B cell (primary cell): ENCODE measurements around the gene METTL17. TPM values are rescaled to one million over a fixed set of nuclear protein-coding genes. Genes with fewer than 3 reads are reported as not detected.

ENCODE experiments used
- ATAC-seq: fragments of 200-7000 bp; cut with Tn5 transposase; one replicate; pipeline ENCODE4 v1.10.0; 2021; ENCODE audit warnings: low read depth, mild to moderate bottlenecking, moderate number of reproducible peaks, moderate library complexity
- CTCF ChIA-PET: fragments of 350-600 bp; sonication (Branson Sonifier 250); formaldehyde crosslinking; loops from one replicate; lab custom pipeline; 2021; ENCODE audit warnings: antibody characterized with exemption, inconsistent platforms; lab: Charles Lee
- POLR2A ChIA-PET: fragments of 350-600 bp; sonication (Branson Sonifier 250); formaldehyde crosslinking; loops from one replicate; lab custom pipeline; 2021; ENCODE audit warnings: antibody characterized with exemption; lab: Charles Lee
- DNase-seq: peaks from one replicate; pipeline ENCODE4 v3.0.0; 2013
- H2AFZ ChIP-seq: 2 replicates; pipeline ENCODE4 v1.6.1; 2012; ENCODE audit warnings: mild to moderate bottlenecking, low read depth, low read length; ENCODE audit not compliant: insufficient read depth, poor library complexity, severe bottlenecking
- H3K27ac ChIP-seq, 2 donors: 1 replicate in 1 of 2; 2 replicates in 1 of 2; pipeline ENCODE4 v1.5.1; 2012 to 2013; ENCODE audit warnings: low read length in 2 of 2, mild to moderate bottlenecking in 2 of 2, moderate library complexity in 1 of 2
- H3K27me3 ChIP-seq, 4 experiments: fragments of 200-600 bp in 1 of 4; sonication (generic) in 1 of 4; replicated peaks in 1 of 4; 1 replicate in 2 of 4; 2 replicates in 2 of 4; pipeline versions ENCODE4 v1.6.1 to v1.7.0; 2013 to 2016; ENCODE audit warnings: low read length in 3 of 4, mild to moderate bottlenecking in 2 of 4, mixed read lengths in 1 of 4, moderate library complexity in 1 of 4; ENCODE audit not compliant: insufficient read depth in 4 of 4, control insufficient read depth in 3 of 4; ENCODE audit errors: control extremely low read depth in 1 of 4
- H3K36me3 ChIP-seq, 2 experiments: replicated peaks in 1 of 2; 1 replicate in 1 of 2; 2 replicates in 1 of 2; pipeline versions ENCODE4 v1.6.1 to v1.7.1; 2013; ENCODE audit warnings: low read length in 1 of 2; ENCODE audit not compliant: insufficient read depth in 2 of 2, control insufficient read depth in 1 of 2; ENCODE audit errors: control extremely low read depth in 1 of 2, extremely low read depth in 1 of 2
- H3K4me1 ChIP-seq, 2 donors: fragments of 200-600 bp in 1 of 2; sonication (generic) in 1 of 2; 1 replicate in 1 of 2; 2 replicates in 1 of 2; pipeline versions ENCODE4 v1.5.1 to v1.6.1; 2013 to 2017; ENCODE audit warnings: low read length in 2 of 2; ENCODE audit not compliant: control insufficient read depth in 2 of 2, insufficient read depth in 2 of 2
- H3K4me2 ChIP-seq: replicated peaks from 2 replicates; pipeline ENCODE3; 2012; ENCODE audit warnings: mild to moderate bottlenecking, low read depth, low read length; ENCODE audit not compliant: poor library complexity, severe bottlenecking
- H3K4me3 ChIP-seq, 5 experiments: fragments of 200-600 bp in 1 of 5; sonication (generic) in 1 of 5; 1 replicate in 3 of 5; 2 replicates in 2 of 5; pipeline versions ENCODE4 v1.5.1 to v1.7.0; 2011 to 2016; ENCODE audit warnings: low read length in 4 of 5, mild to moderate bottlenecking in 4 of 5, low read depth in 2 of 5, control low read depth in 1 of 5, moderate library complexity in 1 of 5; ENCODE audit not compliant: insufficient read depth in 1 of 5; ENCODE audit errors: control extremely low read depth in 1 of 5, extremely low read depth in 1 of 5
- H3K79me2 ChIP-seq: fragments of 200-600 bp; sonication (generic); one replicate; pipeline ENCODE4 v1.6.0; 2016; ENCODE audit warnings: low read length; ENCODE audit not compliant: control insufficient read depth, insufficient read depth
- H3K9ac ChIP-seq: fragments of 200-600 bp; sonication (generic); 2 replicates; pipeline ENCODE4 v1.6.1; 2017; ENCODE audit warnings: mild to moderate bottlenecking, low read length, moderate library complexity
- H3K9me3 ChIP-seq, 3 donors: one replicate each; pipeline versions ENCODE4 v1.6.1 to v1.7.1; 2013; ENCODE audit warnings: low read length in 2 of 3; ENCODE audit not compliant: control insufficient read depth in 2 of 3, insufficient read depth in 1 of 3; ENCODE audit errors: control extremely low read depth in 1 of 3
- H4K20me1 ChIP-seq: 2 replicates; pipeline ENCODE4 v1.6.0; 2012; ENCODE audit warnings: mild to moderate bottlenecking, low read length; ENCODE audit not compliant: insufficient read depth, control insufficient read depth, poor library complexity, severe bottlenecking
- H3K27ac Mint-ChIP-seq: one replicate; pipeline ENCODE4 v1.8.0; 2021; ENCODE audit warnings: mixed read lengths
- H3K27me3 Mint-ChIP-seq: one replicate; pipeline ENCODE4 v1.8.0; 2021; ENCODE audit warnings: mixed read lengths
- H3K4me1 Mint-ChIP-seq: one replicate; pipeline ENCODE4 v1.8.0; 2021; ENCODE audit warnings: mixed read lengths
- H3K4me3 Mint-ChIP-seq: one replicate; pipeline ENCODE4 v1.8.0; 2021; ENCODE audit warnings: mixed read lengths
- H3K9me3 Mint-ChIP-seq: one replicate; pipeline ENCODE4 v1.8.0; 2022; ENCODE audit warnings: mixed read lengths; ENCODE audit not compliant: insufficient read depth
- CTCF ChIP-seq: fragments of 200-600 bp; IDR thresholded peaks from one replicate; pipeline ENCODE4 v1.8.0; 2022; ENCODE audit warnings: antibody characterized with exemption, mild to moderate bottlenecking
- EZH2 ChIP-seq: IDR thresholded peaks from 2 replicates; pipeline ENCODE4 v1.6.1; 2012; ENCODE audit warnings: borderline replicate concordance, low read depth, mild to moderate bottlenecking, moderate library complexity, low read length; ENCODE audit not compliant: insufficient read depth, poor library complexity, severe bottlenecking
- WGBS: methylation state at CpG from one replicate; pipeline ENCODE4 v1.1.5; 2013; ENCODE audit warnings: missing lambda C conversion rate; ENCODE audit not compliant: insufficient coverage; 5-methylcytosine and 5-hydroxymethylcytosine counted together
- intact Hi-C: fragments of 100-400 bp; cut with micrococcal nuclease; formaldehyde crosslinking; loops from one replicate; pipeline ENCODE4 v1.10.0; 2022
- polyA plus RNA-seq: library from polyadenylated mRNA; depleted of rRNA; stranded (reverse); fragments of >200 nt; gene quantifications from 2 replicates; pipeline ENCODE4 v1.2.3, GENCODE V29; 2012
- total RNA-seq, 2 donors: library from RNA; stranded (reverse); fragments of 120-200 nt in 1 of 2; gene quantifications; 1 replicate in 1 of 2; 2 replicates in 1 of 2; pipeline versions ENCODE4 v1.2.3 to v1.2.4, GENCODE V29; 2013 to 2022

The METTL17 gene
- total and polyA plus RNA-seq, 2 donors (not counting 1 experiment from before 2014, with no cell fraction given), result 116 to 201 TPM

DNA sequence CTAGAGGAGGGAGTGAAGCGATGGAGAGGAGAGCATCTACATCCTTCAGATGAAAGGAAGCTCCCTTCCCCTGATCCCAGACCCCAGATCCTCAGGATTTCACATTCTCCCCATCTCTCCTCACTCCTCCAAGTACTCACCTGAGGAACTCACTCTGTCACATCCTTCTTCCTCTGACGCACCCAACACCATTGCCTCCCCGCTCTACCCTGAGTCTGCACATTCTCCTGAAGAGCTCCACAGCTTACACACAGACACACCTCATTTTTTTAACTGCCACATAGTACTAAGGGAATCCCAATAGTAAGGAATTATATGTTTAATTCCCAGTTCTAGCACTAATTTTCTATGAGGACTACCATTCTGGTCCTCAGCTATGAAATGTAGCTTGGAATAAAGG lies 16.3 kb upstream of the METTL17 start:
- POLR2A ChIA-PET, result no interaction called here
- Mint-ChIP-seq H3K4me3 (no peak overlapping the region), H3K27ac (no peak overlapping the region), H3K9me3 (no peaks in the 10 kb centered on the region), H3K27me3 (peaks cover 50% of the 10 kb centered on the region), H3K4me1 (peaks cover 11% of the 10 kb centered on the region)
- CTCF ChIA-PET, result interaction anchor here (1.4 to 7.2 kb wide), 7 partner anchors 10 to 292 kb away, joined by 3 to 67 read pairs (median 7); no protein-coding TSS in a partner anchor
- H4K20me1 ChIP-seq, result no peaks in the 10 kb centered on the region
- no peaks in the 10 kb centered on the region for H3K36me3 ChIP-seq
- H3K9me3 ChIP-seq, result no peaks in the 10 kb centered on the region
- no peaks in the 10 kb centered on the region for H3K79me2 ChIP-seq
- DNase-seq (no peak), ATAC-seq (no peak)
- no peak overlapping the region for H3K9ac ChIP-seq
- no peak overlapping the region for H2AFZ ChIP-seq
- TF ChIP-seq CTCF (no peak), EZH2 (no peak)
- H3K27ac ChIP-seq, result no peak overlapping the region
- H3K4me1 ChIP-seq, result peaks cover 8 to 14% of the 10 kb centered on the region in 2 donors
- intact Hi-C loops, result loop anchor here (5.0 kb wide), 2 partner anchors 291 to 361 kb away; partner anchors contain the start of gene RNASE4
- H3K27me3 ChIP-seq, result peaks cover 0 to 29% (median 10%) of the 10 kb centered on the region in 4 experiments
- 80% methylated on average over 1 of the region's 3 CpGs for WGBS
- H3K4me2 ChIP-seq, result no peak overlapping the region
- H3K4me3 ChIP-seq, result no peak overlapping the region

GRCh38 chr14:20976291-20976690 lies 13.5 kb upstream of the METTL17 start:
- H4K20me1 ChIP-seq, result no peaks in the 10 kb centered on the region
- intact Hi-C loops, result no loop called here
- DNase-seq (no peak), ATAC-seq (no peak)
- TF ChIP-seq EZH2 (no peak), CTCF (no peak)
- no peak overlapping the region for H3K9ac ChIP-seq
- H3K27me3 Mint-ChIP-seq, result peaks cover 50% of the 10 kb centered on the region
- ChIA-PET CTCF (interaction anchor here (7.2 kb wide), 1 partner anchor 15 kb away, joined by 67 read pairs; no protein-coding TSS in a partner anchor), POLR2A (no interaction called here)
- no peaks in the 10 kb centered on the region for H3K9me3 Mint-ChIP-seq
- H3K4me2 ChIP-seq, result no peak overlapping the region
- no peak overlapping the region for H3K4me3 Mint-ChIP-seq
- H2AFZ ChIP-seq, result no peak overlapping the region
- H3K9me3 ChIP-seq, result no peaks in the 10 kb centered on the region
- H3K36me3 ChIP-seq, result no peaks in the 10 kb centered on the region
- peaks cover 0 to 28% (median 9%) of the 10 kb centered on the region in 4 experiments for H3K27me3 ChIP-seq
- H3K4me3 ChIP-seq, result no peak overlapping the region
- H3K4me1 Mint-ChIP-seq, result peaks cover 4% of the 10 kb centered on the region
- H3K27ac ChIP-seq, result no peak overlapping the region
- WGBS, result no CpG with 5 or more reads among the region's 1 CpG
- H3K4me1 ChIP-seq, result peaks cover 3 to 7% of the 10 kb centered on the region in 2 donors
- no peaks in the 10 kb centered on the region for H3K79me2 ChIP-seq
- H3K27ac Mint-ChIP-seq, result no peak overlapping the region
